A673 (cell line): ENCODE data around the gene DNAH8.

Experiments used
- CTCF ChIP-seq: fragments of 300-800, 200-600 bp; sonication (generic); conservative IDR thresholded peaks from 2 replicates; pipeline ENCODE4 v1.5.1; 2017; ENCODE audit warnings: low read depth, mild to moderate bottlenecking, antibody characterized with exemption, low read length, moderate library complexity, mixed read lengths
- EZH2 ChIP-seq: fragments of 200-600 bp; sonication (generic); IDR thresholded peaks from 2 replicates; pipeline ENCODE4 v1.6.1; 2017; ENCODE audit warnings: borderline replicate concordance, low read depth, mild to moderate bottlenecking, mixed read lengths, antibody characterized with exemption, low read length; ENCODE audit not compliant: poor library complexity, severe bottlenecking

GRCh38 chr6:39035681-39036080 lies 320.6 kb downstream of the DNAH8 start:
- TF ChIP-seq CTCF (no peak), EZH2 (no peak)
